GM18507 (cell line): ENCODE measurements around the gene NLRC3.
"Not testable (repeated sequence)": the region's sequence is repeated elsewhere in the genome, so short reads cannot be mapped to it uniquely, and the experiment has no call there.

Experiments used
- DNase-seq: peaks from one replicate; pipeline ENCODE4 v3.0.0; 2011; ENCODE audit warnings: low read depth; ENCODE audit not compliant: insufficient read length; ENCODE audit errors: extremely low spot score
- FAIRE-seq: peaks from 2 replicates; lab custom pipeline; 2011; peaks lifted over from hg19 to GRCh38; lab: Jason Lieb, UNC

The NLRC3 gene

GRCh38 chr16:3577302-3577752 lies at the start of gene NLRC3:
TSS of gene NLRC3 (minus strand) at chr16:3577403. CDS start at chr16:3565036, 12,367 bp downstream.
- peak; percentile 53 for FAIRE-seq

DNA sequence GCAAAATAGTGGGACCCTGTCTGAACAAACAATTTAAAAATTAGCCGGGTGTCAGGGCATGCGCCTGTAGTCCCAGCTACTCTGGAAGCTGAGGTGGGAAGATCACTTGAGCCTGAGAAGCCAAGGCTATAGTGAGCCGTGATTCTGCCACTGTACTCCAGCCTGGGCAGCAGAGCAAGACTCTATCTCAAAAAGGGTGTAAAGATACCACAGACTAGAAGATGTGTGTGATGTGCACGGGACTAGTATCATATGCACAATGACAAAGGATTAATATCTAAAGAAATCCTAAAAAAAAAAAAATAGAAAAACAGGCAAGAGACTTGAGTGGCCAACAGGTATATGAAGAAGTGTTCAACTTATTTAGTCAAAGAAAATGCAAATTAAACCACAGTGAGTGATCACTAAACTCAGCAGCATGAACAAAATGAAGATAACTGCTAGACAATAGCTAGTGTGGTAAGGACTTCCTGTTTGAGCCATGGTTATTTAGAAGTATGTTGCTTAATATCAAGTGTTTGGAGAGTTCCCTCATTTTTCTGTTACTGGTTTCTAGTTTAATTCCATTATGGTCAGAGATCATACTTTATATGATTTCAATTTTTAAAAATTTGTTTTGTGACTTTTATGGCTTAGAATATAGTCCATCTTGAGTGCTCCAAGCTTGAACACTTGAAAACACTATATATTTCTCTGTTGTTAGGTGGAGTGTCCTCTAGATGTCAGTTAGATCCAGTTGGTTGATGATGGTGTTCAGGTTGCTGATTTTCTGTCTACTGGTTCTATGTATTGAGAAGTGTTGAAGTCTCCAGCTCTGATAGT lies 48.9 kb upstream of the NLRC3 start:
- DNase-seq (no peak), FAIRE-seq (peak; percentile 83)

More at GRCh38 chr16:3577302-3577752, at the start of gene NLRC3:
- DNase-seq: no peak

DNA sequence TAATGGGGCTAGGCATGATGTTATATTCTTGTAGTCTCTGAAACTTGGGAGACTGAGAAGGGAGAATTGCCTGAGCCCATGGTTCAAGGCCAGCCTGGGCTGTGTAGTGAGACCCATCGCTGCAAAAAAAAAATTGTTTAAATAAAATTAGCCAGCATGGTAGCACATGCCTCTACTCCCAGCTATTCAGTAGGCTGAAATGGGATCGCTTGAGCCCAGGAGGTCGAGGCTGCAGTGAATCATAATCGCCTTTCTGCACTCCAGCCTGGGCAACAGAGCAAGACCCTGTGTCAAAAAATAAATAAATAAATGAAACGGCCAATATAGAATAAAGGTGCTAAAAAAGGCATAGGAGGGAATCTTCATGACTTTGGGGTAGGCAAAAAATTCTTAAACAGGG lies 48.1 kb upstream of the NLRC3 start:
- DNase-seq: no peak
- no peak for FAIRE-seq

DNA sequence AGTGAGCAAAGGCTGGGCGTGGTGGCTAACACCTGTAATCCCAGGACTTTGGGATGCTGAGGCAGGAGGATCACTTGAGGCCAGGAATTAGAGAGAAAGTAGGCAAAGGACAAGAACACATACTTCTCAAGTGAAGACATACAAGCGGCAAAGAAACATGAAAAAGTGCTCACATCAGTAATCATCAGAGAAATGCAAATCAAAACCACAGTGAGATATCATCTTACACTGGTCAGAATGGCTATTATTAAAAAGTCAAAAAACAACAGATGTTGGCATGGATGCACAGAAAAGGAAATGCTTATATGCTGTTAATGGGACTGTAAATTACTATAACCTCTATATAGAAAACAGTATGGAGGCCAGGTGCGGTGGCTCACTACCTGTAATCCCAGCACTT lies 46.4 kb upstream of the NLRC3 start:
- peak; percentile 80 for FAIRE-seq
- no peak for DNase-seq

- DNase-seq: no peak
- FAIRE-seq: no peak
Measured at GRCh38 chr16:3618769-3619141, 41.6 kb upstream of the NLRC3 start.

GRCh38 chr16:3612510-3613466 lies 35.6 kb upstream of the NLRC3 start:
- DNase-seq: no peak
- FAIRE-seq: no peak

DNA sequence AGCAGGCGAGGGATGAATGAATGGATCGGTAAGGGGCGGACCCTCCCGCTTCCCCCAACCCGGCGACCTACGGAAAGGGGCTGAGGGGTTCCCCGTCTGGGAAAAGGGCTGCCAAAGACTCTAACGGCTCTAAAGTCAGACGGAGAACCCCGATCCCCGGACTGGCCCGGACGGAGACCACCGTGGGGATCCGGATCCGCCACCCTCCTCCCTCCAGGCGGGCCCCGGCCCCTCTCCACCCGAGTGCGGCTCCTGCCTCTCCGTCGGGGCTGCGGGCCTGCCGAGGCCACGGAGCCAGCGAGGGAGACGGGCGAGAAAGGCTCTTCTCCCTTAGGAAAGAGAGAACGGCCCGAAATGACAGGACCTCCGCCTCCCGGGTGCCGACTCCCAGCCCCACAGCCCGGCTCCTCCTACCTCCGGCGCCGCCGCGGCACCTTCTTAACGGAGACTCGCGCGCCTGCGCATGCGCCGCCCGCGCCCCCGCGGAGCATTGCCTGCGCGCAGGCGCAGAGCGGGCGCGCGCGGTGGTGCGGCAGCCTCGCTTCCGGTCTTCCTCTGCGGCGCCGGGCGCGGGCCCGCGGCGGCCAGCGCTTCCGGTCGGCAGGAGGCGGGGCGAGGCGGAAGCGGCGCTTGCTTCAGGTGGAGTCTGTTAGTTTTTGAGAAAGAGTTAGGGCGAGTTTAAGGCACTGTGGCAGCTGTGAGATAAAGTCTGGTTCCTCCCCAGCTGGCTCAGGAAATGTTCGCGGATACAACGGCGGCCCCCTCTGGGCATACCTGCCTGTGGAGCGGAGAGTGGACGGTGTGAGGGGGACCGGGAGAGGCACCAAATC lies 34.2 kb upstream of the NLRC3 start, which contains the start of gene SLX4:
Gene SLX4 (minus strand): TSS at position 461 of the 830 bp plus-strand sequence. CDS start 2,642 bp downstream, outside the sequence.
- peak; percentile 89 for FAIRE-seq
- peak; percentile 100 for DNase-seq

DNA sequence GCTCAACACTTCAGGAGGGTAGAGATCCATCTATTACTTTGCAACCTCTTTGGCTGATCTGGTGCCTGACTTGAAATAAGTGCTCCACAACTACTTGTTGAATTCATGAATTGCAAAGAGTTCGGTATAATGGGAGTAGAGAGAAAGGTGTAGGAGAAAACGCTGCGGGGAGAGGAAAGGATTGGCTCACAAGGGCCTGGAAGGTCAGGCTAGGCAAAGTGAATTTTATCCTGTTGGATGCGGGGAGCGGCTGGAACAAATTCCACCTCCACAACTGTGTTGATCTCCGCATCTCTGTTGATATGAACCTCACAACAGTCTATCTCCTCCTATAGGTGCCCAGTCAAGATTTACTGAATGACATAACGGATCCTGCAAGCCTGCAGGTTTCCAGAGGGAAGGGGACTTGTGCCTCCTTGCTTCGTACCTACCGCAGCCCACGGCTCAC lies 33.5 kb upstream of the NLRC3 start:
- FAIRE-seq: no peak
- no peak for DNase-seq

GRCh38 chr16:3609895-3610697 lies 32.9 kb upstream of the NLRC3 start:
- no peak for DNase-seq
- no peak for FAIRE-seq

DNA sequence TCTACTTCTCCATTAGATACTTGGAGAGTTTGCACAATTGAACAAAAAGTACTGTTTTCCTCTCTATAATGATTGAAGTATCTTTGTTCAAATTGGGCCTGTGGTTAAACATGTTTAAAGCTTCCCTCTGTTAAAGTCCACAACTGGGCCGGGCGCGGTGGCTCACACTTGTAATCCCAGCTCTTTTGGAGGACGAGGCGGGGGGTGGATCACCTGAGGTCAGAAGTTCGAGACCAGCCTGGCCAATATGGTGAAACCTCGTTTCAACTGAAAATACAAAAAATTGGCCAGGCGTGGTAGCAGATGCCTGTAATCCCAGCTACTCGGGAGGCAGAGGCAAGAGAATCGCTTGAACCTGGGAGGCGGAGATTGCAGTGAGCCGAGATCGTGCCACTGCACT lies 31.8 kb upstream of the NLRC3 start:
- not testable (repeated sequence) for FAIRE-seq, DNase-seq

- DNase-seq (no peak), FAIRE-seq (no peak)
Measured at GRCh38 chr16:3608069-3608468, 30.9 kb upstream of the NLRC3 start.

DNA sequence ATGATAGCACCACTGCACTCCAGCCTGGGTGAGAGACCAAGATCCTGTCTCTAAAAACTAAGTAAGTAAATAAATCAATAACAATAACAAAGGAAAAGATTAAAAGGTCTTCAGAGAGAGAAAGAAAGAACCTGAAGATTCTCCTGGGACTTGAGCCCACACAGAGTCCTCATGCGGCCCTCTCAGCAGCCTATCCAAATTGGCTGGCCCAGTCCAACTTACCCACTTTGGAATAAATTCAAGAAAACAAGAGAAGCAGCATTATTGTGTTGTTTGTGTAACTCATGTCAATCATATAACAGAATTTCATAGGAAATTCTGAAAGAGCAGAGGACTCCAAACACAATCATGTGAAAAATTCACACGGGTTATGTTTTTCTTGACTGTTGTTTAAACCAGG lies 30.4 kb upstream of the NLRC3 start:
- FAIRE-seq: no peak
- no peak for DNase-seq

DNA sequence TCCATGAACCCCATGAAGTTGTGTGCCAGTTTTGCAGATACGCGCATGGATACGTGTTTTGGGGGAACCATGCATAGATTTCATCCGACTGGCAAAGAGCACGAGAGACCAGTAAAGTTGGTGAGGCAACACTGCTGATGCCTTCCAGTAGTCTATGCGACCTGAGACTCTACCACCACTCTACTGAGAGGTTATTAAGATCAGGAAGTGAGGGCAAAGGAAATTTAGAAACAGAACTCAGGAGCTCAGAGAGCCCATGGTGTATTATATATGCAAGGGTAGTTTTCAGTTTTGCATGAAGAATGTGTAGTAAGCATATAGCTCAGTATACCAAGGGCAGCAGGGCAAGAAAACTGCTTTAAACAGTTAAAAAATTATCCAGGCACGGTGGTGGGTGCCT lies 30.0 kb upstream of the NLRC3 start:
- no peak for DNase-seq
- FAIRE-seq: no peak

GRCh38 chr16:3606441-3606840 lies 29.2 kb upstream of the NLRC3 start:
- FAIRE-seq (no peak), DNase-seq (no peak)

DNA sequence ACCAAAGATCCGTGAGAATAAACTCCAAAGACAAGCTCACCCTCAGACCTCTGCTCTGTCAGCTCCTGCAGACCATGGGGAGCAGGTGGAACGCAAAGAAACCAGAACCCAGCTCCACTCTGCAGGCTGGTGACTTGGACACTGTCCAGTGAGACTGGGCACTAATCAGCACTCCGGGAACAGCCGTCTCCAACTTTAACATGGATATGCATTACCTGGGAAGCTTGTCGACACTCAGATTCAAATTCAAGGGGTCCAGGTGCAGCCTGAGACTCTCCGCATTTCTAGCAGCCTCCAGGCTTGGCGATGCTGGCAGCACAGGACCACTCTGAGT lies 25.1 kb upstream of the NLRC3 start:
- FAIRE-seq (no peak), DNase-seq (no peak)

DNA sequence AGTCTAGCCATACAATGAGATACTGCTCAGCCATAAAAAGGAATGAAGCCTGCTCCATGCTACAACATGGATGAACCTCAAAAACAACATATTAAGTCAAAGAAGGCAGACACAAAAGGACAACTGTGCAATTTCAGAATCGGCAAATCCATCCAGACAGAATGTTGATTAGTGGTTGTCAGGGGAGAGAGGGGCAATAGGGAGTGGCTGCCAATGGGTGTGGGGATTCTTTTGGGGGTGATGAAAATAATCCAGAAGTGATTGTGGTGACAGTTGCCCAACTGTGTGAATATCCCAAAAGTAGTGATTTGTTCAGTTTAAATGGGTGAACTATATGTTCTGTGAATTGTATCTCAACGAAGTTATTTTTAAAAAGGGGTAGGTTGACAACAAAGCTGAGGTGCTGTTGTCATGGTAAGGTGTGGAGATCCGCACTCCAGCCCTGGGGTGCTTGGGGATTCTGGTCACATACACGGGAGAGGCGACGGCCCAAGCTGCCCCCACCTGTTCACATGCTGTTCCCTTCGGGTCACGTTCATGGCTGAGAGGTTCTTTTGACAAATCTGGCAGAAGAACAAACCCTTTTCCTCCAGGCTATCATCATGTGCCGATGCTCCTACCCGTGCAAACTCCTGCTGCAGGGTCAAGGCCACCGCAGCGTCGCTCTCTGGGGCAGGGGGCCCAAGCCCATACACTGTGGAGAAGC lies 24.6 kb upstream of the NLRC3 start:
- FAIRE-seq (no peak), DNase-seq (no peak)

DNA sequence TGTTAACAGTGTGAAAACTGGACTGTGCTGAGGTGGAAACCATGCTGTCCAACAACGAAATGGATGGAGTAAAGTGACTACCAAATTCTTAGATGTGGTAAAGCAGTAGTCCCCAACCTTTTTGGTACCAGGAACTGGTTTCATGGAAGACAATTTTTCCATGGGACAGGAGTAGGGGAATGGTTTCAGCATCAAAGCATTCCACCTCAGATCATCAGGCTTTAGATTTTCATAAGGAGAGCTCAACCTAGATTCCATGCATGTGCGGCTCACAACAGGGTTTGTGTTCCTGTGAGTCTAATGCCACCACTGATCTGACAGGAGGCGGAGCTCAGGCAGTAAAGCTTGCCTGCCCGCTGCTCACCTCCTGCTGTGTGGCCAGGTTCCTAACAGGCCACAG lies 22.7 kb upstream of the NLRC3 start:
- FAIRE-seq (no peak), DNase-seq (no peak)

GRCh38 chr16:3599121-3599520 lies 21.9 kb upstream of the NLRC3 start:
- DNase-seq (no peak), FAIRE-seq (no peak)
